HFF-Myc (cell line): ENCODE data around the gene NSUN4.

Experiments used
- DNase-seq: peaks from one replicate; pipeline ENCODE4 v3.0.0-alpha.2; 2011; ENCODE audit warnings: low read depth; ENCODE audit errors: extremely low read depth
- H3K4me3 ChIP-seq: replicated peaks from 2 replicates; pipeline ENCODE4 v1.5.1; 2011; ENCODE audit warnings: low read depth, mild to moderate bottlenecking, control low read depth, low read length
- CTCF ChIP-seq: IDR thresholded peaks from 2 replicates; pipeline ENCODE4 v1.5.1; 2012; ENCODE audit warnings: mild to moderate bottlenecking, low read depth, low read length, control low read depth; ENCODE audit errors: missing control alignments

The NSUN4 gene

GRCh38 chr1:46409063-46409372 is 68.4 kb downstream of the NSUN4 start:
- DNase-seq, result no peak

GRCh38 chr1:46410156-46411009 is 69.8 kb downstream of the NSUN4 start:
- no peak for DNase-seq
- no peak for TF ChIP-seq CTCF
- no peak overlapping the region for H3K4me3 ChIP-seq

More at GRCh38 chr1:46409063-46409372, 68.4 kb downstream of the NSUN4 start:
- H3K4me3 ChIP-seq, result no peak overlapping the region
- no peak for TF ChIP-seq CTCF

- no peak for DNase-seq
- no peak overlapping the region for H3K4me3 ChIP-seq
- TF ChIP-seq CTCF, result no peak
Measured at GRCh38 chr1:46411010-46411405, 70.4 kb downstream of the NSUN4 start.
